ENCODE data around the gene SPATA22.
"Not testable (repeated sequence)": the region's sequence is repeated elsewhere in the genome, so short reads cannot be mapped to it uniquely, and the experiment has no call there.

Gene SPATA22

GRCh38 chr17:3415610-3416009 is 56.0 kb downstream of the SPATA22 start:
- H2AK5ac ChIP-seq (ENCODE audit: low read length) = no peak overlapping the region
- no peak overlapping the region for H4K91ac ChIP-seq (ENCODE audit: low read depth, low read length)
- H2BK12ac ChIP-seq (ENCODE audit: low read length) = no peak overlapping the region
- no peak overlapping the region for H3K4ac ChIP-seq (ENCODE audit: low read depth, low read length)
- H3K9ac ChIP-seq (ENCODE audit: low read length) = no peak overlapping the region
- H3K4me1 ChIP-seq (ENCODE audit: control insufficient read depth in 1 of 2, insufficient read depth in 2 of 2, low read length in 2 of 2) = no peaks in the 10 kb centered on the region
- no peaks in the 10 kb centered on the region for H3K79me2 ChIP-seq (ENCODE audit: control insufficient read depth, insufficient read depth, low read length, poor library complexity)
- H4K12ac ChIP-seq (ENCODE audit: low read depth, low read length) = no peak overlapping the region
- no peak overlapping the region for H3K23ac ChIP-seq (ENCODE audit: low read length)
- DNase-seq = no peak
- no peak overlapping the region for H2BK120ac ChIP-seq (ENCODE audit: insufficient read depth, low read length, poor library complexity)
- no peak overlapping the region for H2AFZ ChIP-seq (ENCODE audit: insufficient read depth, low read length, poor library complexity)
- H3K9me3 ChIP-seq (ENCODE audit: insufficient read depth, low read depth, low read length) = no peaks in the 10 kb centered on the region
- H3K27me3 ChIP-seq (ENCODE audit: insufficient read depth, low read length) = no peaks in the 10 kb centered on the region
- no peak overlapping the region for H3K4me2 ChIP-seq (ENCODE audit: low read length)
- H3K18ac ChIP-seq (ENCODE audit: low read length) = no peak overlapping the region
- no peak overlapping the region for H3K27ac ChIP-seq (ENCODE audit: low read depth, low read length)
- no peak overlapping the region for H4K8ac ChIP-seq (ENCODE audit: low read depth, low read length)
- no peak overlapping the region for H3K4me3 ChIP-seq (ENCODE audit: low read depth, low read length)
- H2BK5ac ChIP-seq (ENCODE audit: low read depth, low read length, poor library complexity) = no peak overlapping the region
- no peak overlapping the region for H3K14ac ChIP-seq (ENCODE audit: low read length)
- H3K36me3 ChIP-seq (ENCODE audit: control insufficient read depth in 1 of 2, insufficient read depth in 2 of 2, low read length in 2 of 2) = no peaks in the 10 kb centered on the region
- no CpG with 5 or more reads among the region's 5 CpGs for WGBS (ENCODE audit: extremely low coverage, insufficient coverage, insufficient read length)
- H3K79me1 ChIP-seq (ENCODE audit: low read length) = no peaks in the 10 kb centered on the region

DNA sequence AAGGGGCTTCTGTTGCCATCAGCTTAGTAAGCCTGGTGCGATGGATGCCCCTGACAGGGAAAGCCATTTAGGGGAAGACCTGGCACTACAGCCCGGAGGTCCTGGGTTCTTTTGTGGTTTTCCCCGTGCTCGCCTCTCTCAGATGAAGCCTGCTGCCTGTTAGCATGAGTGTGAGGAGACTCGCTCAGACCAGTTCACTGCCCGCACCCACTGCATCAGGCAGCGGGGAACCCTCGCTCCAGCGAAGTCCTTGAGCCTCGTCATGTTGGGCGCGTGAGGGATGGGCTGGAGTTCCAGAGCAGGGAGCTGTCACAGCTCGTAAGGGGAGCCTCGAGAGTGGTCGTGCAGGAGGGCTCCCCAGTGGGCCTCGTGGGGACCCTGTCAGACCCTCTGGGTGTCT is 59.4 kb downstream of the SPATA22 start:
- not testable (repeated sequence) for H3K18ac ChIP-seq (ENCODE audit: low read length); DNase-seq; H3K27ac ChIP-seq (ENCODE audit: low read depth, low read length); H3K36me3 ChIP-seq (ENCODE audit: control insufficient read depth in 1 of 2, insufficient read depth in 2 of 2, low read length in 2 of 2); H3K27me3 ChIP-seq (ENCODE audit: insufficient read depth, low read length); H3K79me2 ChIP-seq (ENCODE audit: control insufficient read depth, insufficient read depth, low read length, poor library complexity); H3K4ac ChIP-seq (ENCODE audit: low read depth, low read length); H3K4me2 ChIP-seq (ENCODE audit: low read length); H3K9ac ChIP-seq (ENCODE audit: low read length); H4K12ac ChIP-seq (ENCODE audit: low read depth, low read length); H4K8ac ChIP-seq (ENCODE audit: low read depth, low read length); H2BK120ac ChIP-seq (ENCODE audit: insufficient read depth, low read length, poor library complexity); H3K4me3 ChIP-seq (ENCODE audit: low read depth, low read length); H2AK5ac ChIP-seq (ENCODE audit: low read length); H4K91ac ChIP-seq (ENCODE audit: low read depth, low read length); H3K23ac ChIP-seq (ENCODE audit: low read length); H2AFZ ChIP-seq (ENCODE audit: insufficient read depth, low read length, poor library complexity); H2BK5ac ChIP-seq (ENCODE audit: low read depth, low read length, poor library complexity); H3K14ac ChIP-seq (ENCODE audit: low read length); H3K79me1 ChIP-seq (ENCODE audit: low read length); H3K9me3 ChIP-seq (ENCODE audit: insufficient read depth, low read depth, low read length); H2BK12ac ChIP-seq (ENCODE audit: low read length); H3K4me1 ChIP-seq (ENCODE audit: control insufficient read depth in 1 of 2, insufficient read depth in 2 of 2, low read length in 2 of 2)
- no CpG with 5 or more reads among the region's 16 CpGs for WGBS (ENCODE audit: extremely low coverage, insufficient coverage, insufficient read length)

DNA sequence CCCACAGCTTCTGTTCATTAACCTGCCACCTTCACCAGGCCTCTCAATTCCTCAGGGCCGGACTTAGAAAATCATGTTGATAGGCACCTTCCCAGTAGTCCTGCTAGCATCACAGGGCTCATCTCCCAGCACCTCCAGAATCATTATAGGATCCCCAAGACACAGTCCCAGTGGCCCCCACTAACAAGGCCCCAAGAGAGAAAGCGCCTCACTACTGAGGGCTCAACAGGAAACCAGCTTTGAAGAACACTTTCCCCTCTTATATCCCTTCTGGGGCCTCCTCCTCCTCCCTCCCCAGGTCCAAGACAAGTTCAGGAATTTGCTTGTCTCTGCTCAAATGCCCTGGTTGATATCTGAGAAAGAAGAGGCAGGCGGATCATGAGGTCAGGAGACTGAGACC is 60.5 kb downstream of the SPATA22 start, which contains the start of gene OR3A3:
Gene OR3A3 (plus strand): TSS at position 301 of the 400 bp plus-strand sequence.
- WGBS (ENCODE audit: extremely low coverage, insufficient coverage, insufficient read length) = no CpG with 5 or more reads among the region's 3 CpGs
- H4K8ac ChIP-seq (ENCODE audit: low read depth, low read length) = no peak within 1 kb of the TSS
- no peaks in the 10 kb centered on the region for H3K36me3 ChIP-seq (ENCODE audit: control insufficient read depth in 1 of 2, insufficient read depth in 2 of 2, low read length in 2 of 2)
- no peaks in the 10 kb centered on the region for H3K27me3 ChIP-seq (ENCODE audit: insufficient read depth, low read length)
- H2AK5ac ChIP-seq (ENCODE audit: low read length) = no peak within 1 kb of the TSS
- no peak within 1 kb of the TSS for H3K9ac ChIP-seq (ENCODE audit: low read length)
- H3K9me3 ChIP-seq (ENCODE audit: insufficient read depth, low read depth, low read length) = peaks cover 2% of the 10 kb centered on the region
- no peaks in the 10 kb centered on the region for H3K79me1 ChIP-seq (ENCODE audit: low read length)
- H3K4ac ChIP-seq (ENCODE audit: low read depth, low read length) = no peak within 1 kb of the TSS
- H2AFZ ChIP-seq (ENCODE audit: insufficient read depth, low read length, poor library complexity) = no peak within 1 kb of the TSS
- no peak within 1 kb of the TSS for H4K91ac ChIP-seq (ENCODE audit: low read depth, low read length)
- no peak within 1 kb of the TSS for H3K4me3 ChIP-seq (ENCODE audit: low read depth, low read length)
- H3K18ac ChIP-seq (ENCODE audit: low read length) = no peak within 1 kb of the TSS
- no peak within 1 kb of the TSS for H2BK12ac ChIP-seq (ENCODE audit: low read length)
- H3K23ac ChIP-seq (ENCODE audit: low read length) = no peak within 1 kb of the TSS
- H3K79me2 ChIP-seq (ENCODE audit: control insufficient read depth, insufficient read depth, low read length, poor library complexity) = no peaks in the 10 kb centered on the region
- H4K12ac ChIP-seq (ENCODE audit: low read depth, low read length) = no peak within 1 kb of the TSS
- H2BK120ac ChIP-seq (ENCODE audit: insufficient read depth, low read length, poor library complexity) = no peak within 1 kb of the TSS
- H2BK5ac ChIP-seq (ENCODE audit: low read depth, low read length, poor library complexity) = no peak within 1 kb of the TSS
- no peaks in the 10 kb centered on the region for H3K4me1 ChIP-seq (ENCODE audit: control insufficient read depth in 1 of 2, insufficient read depth in 2 of 2, low read length in 2 of 2)
- no peak for DNase-seq
- H3K14ac ChIP-seq (ENCODE audit: low read length) = no peak within 1 kb of the TSS
- no peak within 1 kb of the TSS for H3K4me2 ChIP-seq (ENCODE audit: low read length)
- no peak within 1 kb of the TSS for H3K27ac ChIP-seq (ENCODE audit: low read depth, low read length)

DNA sequence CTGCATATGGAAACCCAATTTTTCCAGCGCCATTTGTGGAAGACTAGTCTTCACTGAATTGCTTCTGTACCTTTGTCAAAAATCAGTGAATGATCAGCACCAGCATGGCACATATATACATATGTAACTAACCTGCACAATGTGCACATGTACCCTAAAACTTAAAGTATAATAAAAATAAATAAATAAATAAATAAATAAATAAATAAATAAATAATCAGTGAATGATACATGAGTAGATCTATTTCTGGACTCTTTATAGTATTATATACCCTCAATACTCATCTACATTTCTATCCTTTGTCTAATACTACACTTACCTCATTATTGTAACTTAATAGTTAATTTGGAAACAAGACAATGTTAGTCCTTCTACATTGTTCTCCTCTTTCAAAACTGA is 67.8 kb downstream of the SPATA22 start:
- not testable (repeated sequence) for H3K23ac ChIP-seq (ENCODE audit: low read length); H2BK120ac ChIP-seq (ENCODE audit: insufficient read depth, low read length, poor library complexity); H3K4ac ChIP-seq (ENCODE audit: low read depth, low read length); H3K9me3 ChIP-seq (ENCODE audit: insufficient read depth, low read depth, low read length); H3K4me2 ChIP-seq (ENCODE audit: low read length); H3K27ac ChIP-seq (ENCODE audit: low read depth, low read length); H3K18ac ChIP-seq (ENCODE audit: low read length); H3K36me3 ChIP-seq (ENCODE audit: control insufficient read depth in 1 of 2, insufficient read depth in 2 of 2, low read length in 2 of 2); H3K14ac ChIP-seq (ENCODE audit: low read length); H2AFZ ChIP-seq (ENCODE audit: insufficient read depth, low read length, poor library complexity); DNase-seq; H2BK5ac ChIP-seq (ENCODE audit: low read depth, low read length, poor library complexity); H3K4me1 ChIP-seq (ENCODE audit: control insufficient read depth in 1 of 2, insufficient read depth in 2 of 2, low read length in 2 of 2); H4K8ac ChIP-seq (ENCODE audit: low read depth, low read length); H3K79me2 ChIP-seq (ENCODE audit: control insufficient read depth, insufficient read depth, low read length, poor library complexity); H4K91ac ChIP-seq (ENCODE audit: low read depth, low read length); H3K4me3 ChIP-seq (ENCODE audit: low read depth, low read length); H3K9ac ChIP-seq (ENCODE audit: low read length); H2BK12ac ChIP-seq (ENCODE audit: low read length); H3K27me3 ChIP-seq (ENCODE audit: insufficient read depth, low read length); H3K79me1 ChIP-seq (ENCODE audit: low read length); H4K12ac ChIP-seq (ENCODE audit: low read depth, low read length); H2AK5ac ChIP-seq (ENCODE audit: low read length)
- WGBS (ENCODE audit: extremely low coverage, insufficient coverage, insufficient read length) = no CpG with 5 or more reads among the region's 1 CpG
